ENCODE measurements around the gene DNM3.

The DNM3 gene

DNA sequence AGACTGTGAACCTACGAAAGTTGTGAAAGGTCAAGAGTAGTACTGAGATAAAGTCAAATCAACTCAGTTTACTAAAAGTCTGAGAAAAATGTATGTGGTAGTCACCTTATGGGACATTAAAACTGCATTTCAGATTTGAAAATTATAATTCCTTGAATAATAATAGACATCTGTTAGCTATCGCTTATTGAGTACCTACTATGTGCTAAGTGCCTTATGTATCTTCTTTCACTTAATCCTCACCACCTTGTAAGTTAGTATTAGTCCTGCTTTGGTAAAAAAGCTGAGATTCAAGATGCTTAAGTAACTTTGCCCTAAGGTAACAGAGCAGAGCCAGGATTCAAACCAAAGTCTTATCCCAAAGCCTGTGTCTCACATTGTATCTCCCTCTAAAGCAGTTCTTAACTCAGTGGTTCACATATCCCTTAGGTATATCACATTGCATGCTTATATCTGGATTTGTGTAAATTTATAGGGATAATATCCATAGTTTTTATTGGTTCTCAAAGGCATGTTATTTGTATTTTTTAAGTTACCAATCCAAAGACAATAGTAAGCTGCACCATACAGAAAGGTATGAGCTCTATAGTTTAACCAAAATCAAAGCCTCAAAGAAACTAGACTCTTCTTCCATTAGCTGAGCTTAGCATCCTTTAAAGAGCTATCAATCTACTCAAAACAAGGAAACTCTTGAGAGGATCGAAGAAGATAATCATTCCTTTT, 601.7 kb downstream of the DNM3 start:
- Histone ChIP-seq H3K36me3 (ENCODE audit: control insufficient read depth in 2 of 2, insufficient read depth in 1 of 2, low read length in 2 of 2) (peaks cover 0 to 19% of the 10 kb centered on the region in 2 experiments; a peak in 1 of 3 replicates), H3K4me1 (ENCODE audit: control insufficient read depth, insufficient read depth, low read length) (no peaks in the 10 kb centered on the region), H3K27ac (ENCODE audit: extremely low read depth, low read depth, low read length) (no peak overlapping the region), H3K9me3 (ENCODE audit: control insufficient read depth, insufficient read depth, low read depth, low read length) (no peaks in the 10 kb centered on the region), H3K4me3 (ENCODE audit: low read depth, low read length) (peak overlapping the region; percentile 89)
- ChIA-PET POLR2A (no interaction called here), CTCF (interaction anchor here (0.6 to 2.8 kb wide), 17 partner anchors 9 to 641 kb away, joined by 3 to 23 read pairs (median 3); no protein-coding TSS in a partner anchor)
- TF ChIP-seq ZNF362 (tag by site-specific recombination; IDR thresholded peaks at IDR 0.05) (no peak), ZNF529 (tag by site-specific recombination; IDR thresholded peaks at IDR 0.05; ENCODE audit: insufficient replicate concordance) (no peak)
- TF ChIP-seq, protein P1, sequence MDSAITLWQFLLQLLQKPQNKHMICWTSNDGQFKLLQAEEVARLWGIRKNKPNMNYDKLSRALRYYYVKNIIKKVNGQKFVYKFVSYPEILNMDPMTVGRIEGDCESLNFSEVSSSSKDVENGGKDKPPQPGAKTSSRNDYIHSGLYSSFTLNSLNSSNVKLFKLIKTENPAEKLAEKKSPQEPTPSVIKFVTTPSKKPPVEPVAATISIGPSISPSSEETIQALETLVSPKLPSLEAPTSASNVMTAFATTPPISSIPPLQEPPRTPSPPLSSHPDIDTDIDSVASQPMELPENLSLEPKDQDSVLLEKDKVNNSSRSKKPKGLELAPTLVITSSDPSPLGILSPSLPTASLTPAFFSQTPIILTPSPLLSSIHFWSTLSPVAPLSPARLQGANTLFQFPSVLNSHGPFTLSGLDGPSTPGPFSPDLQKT (IDR thresholded peaks at IDR 0.05; ENCODE audit: borderline replicate concordance, low read depth, low read length), result no peak
- TF ChIP-seq, protein P2, sequence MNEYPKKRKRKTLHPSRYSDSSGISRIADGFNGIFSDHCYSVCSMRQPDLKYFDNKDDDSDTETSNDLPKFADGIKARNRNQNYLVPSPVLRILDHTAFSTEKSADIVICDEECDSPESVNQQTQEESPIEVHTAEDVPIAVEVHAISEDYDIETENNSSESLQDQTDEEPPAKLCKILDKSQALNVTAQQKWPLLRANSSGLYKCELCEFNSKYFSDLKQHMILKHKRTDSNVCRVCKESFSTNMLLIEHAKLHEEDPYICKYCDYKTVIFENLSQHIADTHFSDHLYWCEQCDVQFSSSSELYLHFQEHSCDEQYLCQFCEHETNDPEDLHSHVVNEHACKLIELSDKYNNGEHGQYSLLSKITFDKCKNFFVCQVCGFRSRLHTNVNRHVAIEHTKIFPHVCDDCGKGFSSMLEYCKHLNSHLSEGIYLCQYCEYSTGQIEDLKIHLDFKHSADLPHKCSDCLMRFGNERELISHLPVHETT (tag by site-specific recombination; IDR thresholded peaks at IDR 0.05), result no peak

DNA sequence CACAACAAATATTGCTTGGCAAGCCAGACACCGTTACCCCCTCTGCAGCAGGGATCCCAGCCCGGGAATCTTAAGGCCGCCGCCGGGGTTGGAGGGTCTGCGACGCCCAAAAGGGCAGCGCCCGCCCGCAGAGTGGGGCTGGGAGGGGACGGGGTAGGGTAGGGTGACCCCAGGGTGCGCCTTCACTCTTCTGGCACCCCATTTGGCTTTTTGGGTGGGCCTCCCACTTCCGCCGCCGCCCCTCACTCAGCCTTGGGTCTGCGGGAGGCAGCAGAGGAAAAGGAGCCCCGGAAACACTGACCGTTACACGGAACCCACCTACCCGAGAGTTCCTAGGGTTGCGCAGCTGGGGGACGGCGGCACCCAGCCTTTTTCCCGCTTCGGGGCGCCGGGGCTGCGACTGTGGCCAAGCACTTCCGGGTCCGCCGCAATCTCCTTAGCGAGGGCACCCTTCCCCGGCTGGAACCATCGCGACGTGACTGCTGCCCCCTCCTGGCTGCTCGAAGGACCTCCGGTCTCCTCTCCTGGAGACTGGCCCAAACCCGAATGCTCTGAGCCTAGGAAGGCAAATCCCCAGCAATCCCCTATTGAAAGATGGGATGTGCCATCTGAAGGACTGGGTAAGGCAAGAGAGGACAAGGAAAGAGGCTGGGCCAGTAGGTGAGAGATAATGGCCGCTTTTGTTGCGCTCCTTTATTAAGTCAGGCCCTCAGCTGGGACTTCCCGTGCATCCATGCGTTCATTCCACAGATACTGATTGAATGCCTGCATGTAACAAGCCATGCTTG, 602.6 kb downstream of the DNM3 start, which contains the start of gene PIGC:
PIGC (minus strand) TSS at position 404 of the 788 bp plus-strand sequence. CDS start 1,447 bp downstream, outside the sequence.
- POLR2A ChIA-PET, result no interaction called here
- Histone ChIP-seq H3K4me1 (ENCODE audit: control insufficient read depth, insufficient read depth, low read length) (no peaks in the 10 kb centered on the region), H3K27ac (ENCODE audit: extremely low read depth, low read depth, low read length) (peak within 1 kb of the TSS; percentile 44; the same call in 1 of the 2 replicates), H3K4me3 (ENCODE audit: low read depth, low read length) (peak within 1 kb of the TSS; percentile 89), H3K9me3 (ENCODE audit: control insufficient read depth, insufficient read depth, low read depth, low read length) (no peaks in the 10 kb centered on the region), H3K36me3 (ENCODE audit: control insufficient read depth in 2 of 2, insufficient read depth in 1 of 2, low read length in 2 of 2) (peaks cover 0 to 19% of the 10 kb centered on the region in 2 experiments; a peak in 1 of 3 replicates)
- CTCF ChIA-PET, result interaction anchor here (0.6 to 2.8 kb wide), 22 partner anchors 11 to 1122 kb away, joined by 3 to 23 read pairs (median 3); no protein-coding TSS in a partner anchor
- TF ChIP-seq ZNF324 (tag by site-specific recombination; IDR thresholded peaks at IDR 0.05), result peak; percentile 69; the same call in 1 of the 2 replicates
- no peak for TF ChIP-seq ZNF530 (tag by site-specific recombination; IDR thresholded peaks at IDR 0.05; ENCODE audit: low read depth)
- no peak for TF ChIP-seq TCF7L2 (IDR thresholded peaks at IDR 0.05; ENCODE audit: borderline replicate concordance, low read depth, low read length)
- peak; percentile 97 for TF ChIP-seq ZBTB11 (tag by site-specific recombination; conservative IDR thresholded peaks at IDR 0.05; ENCODE audit: low read depth)
- TF ChIP-seq ZBTB7A (tag by site-specific recombination; IDR thresholded peaks at IDR 0.05; ENCODE audit: low read depth), result 0 out of 2 replicates have a peak, but pooled peaks have one; percentile 60
- 0 out of 2 replicates have a peak, but pooled peaks have one; percentile 40 for TF ChIP-seq ZNF76 (tag by site-specific recombination; IDR thresholded peaks at IDR 0.05; ENCODE audit: borderline replicate concordance, low read depth)
- TF ChIP-seq ZNF660 (tag by site-specific recombination; IDR thresholded peaks at IDR 0.05), result peak; percentile 87
- no peak for TF ChIP-seq ZNF202 (tag by site-specific recombination; IDR thresholded peaks at IDR 0.05; ENCODE audit: borderline replicate concordance)
- no peak for TF ChIP-seq ZNF146 (tag by site-specific recombination; IDR thresholded peaks at IDR 0.05)
- TF ChIP-seq, protein P3, sequence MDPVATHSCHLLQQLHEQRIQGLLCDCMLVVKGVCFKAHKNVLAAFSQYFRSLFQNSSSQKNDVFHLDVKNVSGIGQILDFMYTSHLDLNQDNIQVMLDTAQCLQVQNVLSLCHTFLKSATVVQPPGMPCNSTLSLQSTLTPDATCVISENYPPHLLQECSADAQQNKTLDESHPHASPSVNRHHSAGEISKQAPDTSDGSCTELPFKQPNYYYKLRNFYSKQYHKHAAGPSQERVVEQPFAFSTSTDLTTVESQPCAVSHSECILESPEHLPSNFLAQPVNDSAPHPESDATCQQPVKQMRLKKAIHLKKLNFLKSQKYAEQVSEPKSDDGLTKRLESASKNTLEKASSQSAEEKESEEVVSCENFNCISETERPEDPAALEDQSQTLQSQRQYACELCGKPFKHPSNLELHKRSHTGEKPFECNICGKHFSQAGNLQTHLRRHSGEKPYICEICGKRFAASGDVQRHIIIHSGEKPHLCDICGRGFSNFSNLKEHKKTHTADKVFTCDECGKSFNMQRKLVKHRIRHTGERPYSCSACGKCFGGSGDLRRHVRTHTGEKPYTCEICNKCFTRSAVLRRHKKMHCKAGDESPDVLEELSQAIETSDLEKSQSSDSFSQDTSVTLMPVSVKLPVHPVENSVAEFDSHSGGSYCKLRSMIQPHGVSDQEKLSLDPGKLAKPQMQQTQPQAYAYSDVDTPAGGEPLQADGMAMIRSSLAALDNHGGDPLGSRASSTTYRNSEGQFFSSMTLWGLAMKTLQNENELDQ (tag by site-specific recombination; IDR thresholded peaks at IDR 0.05; ENCODE audit: low read depth), result no peak
- TF ChIP-seq, protein P4, sequence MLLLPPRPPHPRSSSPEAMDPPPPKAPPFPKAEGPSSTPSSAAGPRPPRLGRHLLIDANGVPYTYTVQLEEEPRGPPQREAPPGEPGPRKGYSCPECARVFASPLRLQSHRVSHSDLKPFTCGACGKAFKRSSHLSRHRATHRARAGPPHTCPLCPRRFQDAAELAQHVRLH (tag by site-specific recombination; IDR thresholded peaks at IDR 0.05), result peak; percentile 73
- TF ChIP-seq, protein P5, sequence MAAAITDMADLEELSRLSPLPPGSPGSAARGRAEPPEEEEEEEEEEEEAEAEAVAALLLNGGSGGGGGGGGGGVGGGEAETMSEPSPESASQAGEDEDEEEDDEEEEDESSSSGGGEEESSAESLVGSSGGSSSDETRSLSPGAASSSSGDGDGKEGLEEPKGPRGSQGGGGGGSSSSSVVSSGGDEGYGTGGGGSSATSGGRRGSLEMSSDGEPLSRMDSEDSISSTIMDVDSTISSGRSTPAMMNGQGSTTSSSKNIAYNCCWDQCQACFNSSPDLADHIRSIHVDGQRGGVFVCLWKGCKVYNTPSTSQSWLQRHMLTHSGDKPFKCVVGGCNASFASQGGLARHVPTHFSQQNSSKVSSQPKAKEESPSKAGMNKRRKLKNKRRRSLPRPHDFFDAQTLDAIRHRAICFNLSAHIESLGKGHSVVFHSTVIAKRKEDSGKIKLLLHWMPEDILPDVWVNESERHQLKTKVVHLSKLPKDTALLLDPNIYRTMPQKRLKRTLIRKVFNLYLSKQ (tag by site-specific recombination; IDR thresholded peaks at IDR 0.05; ENCODE audit: borderline replicate concordance), result no peak
- no peak for TF ChIP-seq ZBTB44 (tag by site-specific recombination; IDR thresholded peaks at IDR 0.05)
